Progenitor cell of endocrine pancreas (in vitro differentiated cells): ENCODE data around the gene OBSL1. TPM values are rescaled to one million over a fixed set of nuclear protein-coding genes. Genes with fewer than 3 reads are reported as not detected.

ENCODE experiments used
- DNase-seq: peaks from one replicate; pipeline ENCODE4 v3.0.0; 2021; ENCODE audit warnings: low spot score; ENCODE audit not compliant: unreplicated experiment
- H3K27ac Mint-ChIP-seq: 2 replicates; pipeline ENCODE4 v1.8.0; 2021; ENCODE audit warnings: mild to moderate bottlenecking, moderate library complexity, mixed read lengths
- H3K27me3 Mint-ChIP-seq: 2 replicates; pipeline ENCODE4 v1.8.0; 2021; ENCODE audit warnings: mixed read lengths
- H3K36me3 Mint-ChIP-seq: 2 replicates; pipeline ENCODE4 v1.8.0; 2022; ENCODE audit warnings: mixed read lengths; ENCODE audit not compliant: insufficient read depth
- H3K4me1 Mint-ChIP-seq: 2 replicates; pipeline ENCODE4 v1.8.0; 2021; ENCODE audit warnings: low read depth, mixed read lengths
- H3K4me3 Mint-ChIP-seq: 2 replicates; pipeline ENCODE4 v1.8.0; 2021; ENCODE audit warnings: low read depth, mild to moderate bottlenecking, moderate library complexity, mixed read lengths
- H3K9me3 Mint-ChIP-seq: 2 replicates; pipeline ENCODE4 v1.8.0; 2021; ENCODE audit warnings: low read depth, mixed read lengths
- CTCF ChIP-seq: fragments of 200-600 bp; sonication (generic); IDR thresholded peaks from one replicate; pipeline ENCODE4 v1.5.0; 2021; ENCODE audit warnings: antibody characterized with exemption, mild to moderate bottlenecking; ENCODE audit not compliant: unreplicated experiment
- total RNA-seq: library from RNA; stranded (reverse); gene quantifications from 2 replicates; pipeline ENCODE4 v1.2.1, GENCODE V29; 2021

The OBSL1 gene
- total RNA-seq, 1 donor from 2014 or later, result 198 TPM

- Mint-ChIP-seq H3K27ac (no peak overlapping the region), H3K4me3 (no peak overlapping the region), H3K9me3 (no peaks in the 10 kb centered on the region), H3K36me3 (no peaks in the 10 kb centered on the region), H3K4me1 (peaks cover 49% of the 10 kb centered on the region), H3K27me3 (peaks cover 56% of the 10 kb centered on the region)
- TF ChIP-seq CTCF, result no peak
- DNase-seq, result no peak
Observed at GRCh38 chr2:219515874-219516629, 55.3 kb downstream of the OBSL1 start.

- Mint-ChIP-seq H3K27me3 (peaks cover 55% of the 10 kb centered on the region), H3K4me3 (no peak overlapping the region), H3K27ac (no peak overlapping the region), H3K4me1 (peaks cover 50% of the 10 kb centered on the region), H3K36me3 (no peaks in the 10 kb centered on the region), H3K9me3 (no peaks in the 10 kb centered on the region)
- TF ChIP-seq CTCF, result no peak
- no peak for DNase-seq
Observed at GRCh38 chr2:219514836-219515235, 56.5 kb downstream of the OBSL1 start.

GRCh38 chr2:219514196-219514761 lies 57.1 kb downstream of the OBSL1 start, which contains the start of gene ASIC4:
TSS of gene ASIC4 (plus strand) at chr2:219514482. CDS start at chr2:219514725, 243 bp downstream.
- H3K27me3 Mint-ChIP-seq, result peaks cover 55% of the 10 kb centered on the region
- peak within 1 kb of the TSS; percentile 71 for H3K27ac Mint-ChIP-seq
- H3K4me3 Mint-ChIP-seq, result peak within 1 kb of the TSS; percentile 53
- H3K9me3 Mint-ChIP-seq, result no peaks in the 10 kb centered on the region
- DNase-seq, result no peak
- TF ChIP-seq CTCF, result no peak
- H3K36me3 Mint-ChIP-seq, result no peaks in the 10 kb centered on the region
- H3K4me1 Mint-ChIP-seq, result peaks cover 52% of the 10 kb centered on the region

- Mint-ChIP-seq H3K4me3 (peak overlapping the region; percentile 49), H3K27ac (no peak overlapping the region), H3K4me1 (peaks cover 52% of the 10 kb centered on the region), H3K36me3 (no peaks in the 10 kb centered on the region), H3K9me3 (no peaks in the 10 kb centered on the region), H3K27me3 (peaks cover 53% of the 10 kb centered on the region)
- no peak for DNase-seq
- TF ChIP-seq CTCF, result no peak
Observed at GRCh38 chr2:219513787-219514186, 57.6 kb downstream of the OBSL1 start.

GRCh38 chr2:219512524-219513216 lies 58.7 kb downstream of the OBSL1 start:
- DNase-seq, result peak; percentile 68
- H3K9me3 Mint-ChIP-seq, result no peaks in the 10 kb centered on the region
- H3K36me3 Mint-ChIP-seq, result no peaks in the 10 kb centered on the region
- TF ChIP-seq CTCF, result no peak
- peak overlapping the region; percentile 71 for H3K27ac Mint-ChIP-seq
- H3K4me3 Mint-ChIP-seq, result peak overlapping the region; percentile 49
- peaks cover 42% of the 10 kb centered on the region for H3K4me1 Mint-ChIP-seq
- peaks cover 48% of the 10 kb centered on the region for H3K27me3 Mint-ChIP-seq
